Mesenchymal stem cell (in vitro differentiated cells and primary cell): Measurements from ENCODE around the gene DBX1.

ENCODE experiments used
- DNase-seq: peaks from one replicate; pipeline ENCODE4 v3.0.0-alpha.2; 2013
- H2AFZ ChIP-seq: one replicate; pipeline ENCODE4 v1.6.1; 2013; ENCODE audit warnings: low read depth, mild to moderate bottlenecking, control low read depth, inconsistent platforms, low read length, moderate library complexity
- H2AK5ac ChIP-seq: 2 replicates; pipeline ENCODE4 v1.6.1; 2013; ENCODE audit warnings: low read length, moderate library complexity, mild to moderate bottlenecking, inconsistent platforms; ENCODE audit not compliant: severe bottlenecking
- H2BK120ac ChIP-seq: one replicate; pipeline ENCODE4 v1.6.1; 2013; ENCODE audit warnings: low read depth, mild to moderate bottlenecking, inconsistent platforms, low read length, moderate library complexity
- H2BK12ac ChIP-seq, 2 experiments: one replicate each; pipeline ENCODE4 v1.6.1; 2013; ENCODE audit warnings: inconsistent platforms in 2 of 2, low read length in 2 of 2, mild to moderate bottlenecking in 2 of 2, moderate library complexity in 2 of 2, control low read depth in 1 of 2
- H2BK15ac ChIP-seq: one replicate; pipeline ENCODE4 v1.6.1; 2013; ENCODE audit warnings: mild to moderate bottlenecking, low read depth, inconsistent platforms; ENCODE audit not compliant: poor library complexity, severe bottlenecking
- H2BK5ac ChIP-seq: 2 replicates; pipeline ENCODE4 v1.6.1; 2013; ENCODE audit warnings: low read depth, mild to moderate bottlenecking, low read length, control low read depth, inconsistent platforms; ENCODE audit not compliant: poor library complexity, severe bottlenecking
- H3K14ac ChIP-seq, 2 experiments: one replicate each; pipeline ENCODE4 v1.6.1; 2013; ENCODE audit warnings: inconsistent platforms in 2 of 2, low read length in 2 of 2, control low read depth in 1 of 2, mild to moderate bottlenecking in 1 of 2, moderate library complexity in 1 of 2
- H3K18ac ChIP-seq, 2 experiments: one replicate each; pipeline ENCODE4 v1.6.1; 2013; ENCODE audit warnings: inconsistent platforms in 2 of 2, low read length in 2 of 2, control low read depth in 1 of 2, low read depth in 1 of 2, mild to moderate bottlenecking in 1 of 2
- H3K23ac ChIP-seq, 2 experiments: one replicate each; pipeline ENCODE4 v1.6.1; 2013; ENCODE audit warnings: inconsistent platforms in 2 of 2, low read length in 2 of 2, mild to moderate bottlenecking in 2 of 2, moderate library complexity in 2 of 2, control low read depth in 1 of 2
- H3K27ac ChIP-seq: 2 replicates; pipeline ENCODE4 v1.5.1; 2013; ENCODE audit warnings: mild to moderate bottlenecking, moderate library complexity, low read length, control low read depth, inconsistent platforms; ENCODE audit not compliant: poor library complexity, severe bottlenecking
- H3K27me3 ChIP-seq, 2 experiments: 2 replicates each; pipeline versions ENCODE4 v1.6.1 to v1.7.0; 2013; ENCODE audit warnings: low read length in 2 of 2, mild to moderate bottlenecking in 2 of 2, moderate library complexity in 2 of 2, control low read depth in 1 of 2, inconsistent platforms in 1 of 2; ENCODE audit not compliant: control insufficient read depth in 1 of 2, insufficient read depth in 1 of 2
- H3K36me3 ChIP-seq, 2 experiments: 2 replicates each; pipeline versions ENCODE4 v1.6.1 to v1.7.0; 2013; ENCODE audit warnings: low read length in 2 of 2, control low read depth in 1 of 2, inconsistent platforms in 1 of 2, low read depth in 1 of 2, mild to moderate bottlenecking in 1 of 2; ENCODE audit not compliant: insufficient read depth in 2 of 2, control insufficient read depth in 1 of 2
- H3K4ac ChIP-seq, 2 experiments: one replicate each; pipeline ENCODE4 v1.6.1; 2013; ENCODE audit warnings: inconsistent platforms in 2 of 2, low read length in 2 of 2, mild to moderate bottlenecking in 2 of 2, moderate library complexity in 2 of 2, control low read depth in 1 of 2, low read depth in 1 of 2
- H3K4me1 ChIP-seq: 2 replicates; pipeline ENCODE4 v1.6.1; 2013; ENCODE audit warnings: low read depth, low read length, control low read depth; ENCODE audit not compliant: control insufficient read depth, insufficient read depth
- H3K4me2 ChIP-seq: 2 replicates; pipeline ENCODE4 v1.6.1; 2013; ENCODE audit warnings: low read length, mild to moderate bottlenecking, inconsistent platforms; ENCODE audit not compliant: poor library complexity, severe bottlenecking
- H3K4me3 ChIP-seq, 2 experiments: 2 replicates each; pipeline versions ENCODE4 v1.5.1 to v1.7.0; 2013; ENCODE audit warnings: low read length in 2 of 2, mild to moderate bottlenecking in 2 of 2, control low read depth in 1 of 2, low read depth in 1 of 2; ENCODE audit not compliant: insufficient read depth in 1 of 2
- H3K79me1 ChIP-seq: replicated peaks from 2 replicates; pipeline ENCODE4 v1.6.1; 2013; ENCODE audit warnings: mild to moderate bottlenecking, control low read depth, low read length, inconsistent platforms; ENCODE audit not compliant: poor library complexity, severe bottlenecking
- H3K9ac ChIP-seq: 2 replicates; pipeline ENCODE4 v1.7.0; 2013; ENCODE audit warnings: mild to moderate bottlenecking, low read length, moderate library complexity
- H3K9me3 ChIP-seq: 2 replicates; pipeline ENCODE4 v1.7.0; 2013; ENCODE audit warnings: mild to moderate bottlenecking, low read length; ENCODE audit not compliant: control insufficient read depth
- H4K8ac ChIP-seq: one replicate; pipeline ENCODE4 v1.6.1; 2013; ENCODE audit warnings: inconsistent platforms, mild to moderate bottlenecking, low read length, moderate library complexity
- H4K91ac ChIP-seq: one replicate; pipeline ENCODE4 v1.6.1; 2013; ENCODE audit warnings: mild to moderate bottlenecking, low read length, inconsistent platforms
- WGBS: methylation state at CpG from one replicate; pipeline ENCODE4 v1.1.7; 2013; ENCODE audit warnings: mixed read lengths; 5-methylcytosine and 5-hydroxymethylcytosine counted together

Gene DBX1

GRCh38 chr11:20161230-20161918, 1.1 kb upstream of the DBX1 start:
- WGBS = under 1% methylated on average over 29 of the region's 29 CpGs
- DNase-seq = peak; percentile 6
- Histone ChIP-seq H3K27me3 (peaks cover 93 to 97% of the 10 kb centered on the region in 2 experiments), H3K9me3 (peaks cover 8% of the 10 kb centered on the region), H4K91ac (no peak overlapping the region), H3K4me2 (no peak overlapping the region), H3K14ac (no peak overlapping the region), H3K4ac (no peak overlapping the region), H3K4me1 (peaks cover 15% of the 10 kb centered on the region), H3K36me3 (peaks cover 0 to 3% of the 10 kb centered on the region in 2 experiments), H3K23ac (no peak overlapping the region), H3K4me3 (no peak overlapping the region), H3K18ac (no peak overlapping the region), H3K27ac (no peak overlapping the region), H2BK12ac (no peak overlapping the region), H2AFZ (no peak overlapping the region), H4K8ac (no peak overlapping the region), H2AK5ac (no peak overlapping the region), H2BK120ac (no peak overlapping the region), H2BK15ac (no peak overlapping the region), H3K9ac (no peak overlapping the region), H2BK5ac (no peak overlapping the region), H3K79me1 (no peaks in the 10 kb centered on the region)

- Histone ChIP-seq H3K79me1 (no peaks in the 10 kb centered on the region), H3K14ac (no peak overlapping the region), H3K9me3 (peaks cover 7% of the 10 kb centered on the region), H4K8ac (no peak overlapping the region), H2BK12ac (no peak overlapping the region), H3K4ac (no peak overlapping the region), H3K9ac (no peak overlapping the region), H2AK5ac (no peak overlapping the region), H3K4me1 (peaks cover 21% of the 10 kb centered on the region), H3K23ac (no peak overlapping the region), H3K4me2 (no peak overlapping the region), H4K91ac (no peak overlapping the region), H3K4me3 (no peak overlapping the region), H2BK5ac (no peak overlapping the region), H3K27me3 (peaks cover 98 to 99% of the 10 kb centered on the region in 2 experiments), H2BK15ac (no peak overlapping the region), H3K18ac (no peak overlapping the region), H3K36me3 (peaks cover 0 to 3% of the 10 kb centered on the region in 2 experiments), H2AFZ (no peak overlapping the region), H3K27ac (no peak overlapping the region), H2BK120ac (no peak overlapping the region)
- DNase-seq = no peak
- 8% methylated on average over 52 of the region's 65 CpGs for WGBS
Measured at GRCh38 chr11:20159466-20160381, 551 bp downstream of the DBX1 start.

GRCh38 chr11:20158597-20159257, 1.5 kb downstream of the DBX1 start:
- Histone ChIP-seq H3K9ac (no peak overlapping the region), H3K23ac (no peak overlapping the region), H2BK120ac (no peak overlapping the region), H2AK5ac (no peak overlapping the region), H3K27ac (no peak overlapping the region), H2AFZ (no peak overlapping the region), H3K4me2 (no peak overlapping the region), H3K79me1 (no peaks in the 10 kb centered on the region), H3K4ac (no peak overlapping the region), H3K14ac (no peak overlapping the region), H3K18ac (no peak overlapping the region), H2BK15ac (no peak overlapping the region), H2BK5ac (no peak overlapping the region), H4K91ac (no peak overlapping the region), H3K27me3 (peaks cover 90 to 97% of the 10 kb centered on the region in 2 experiments), H4K8ac (no peak overlapping the region), H3K36me3 (peaks cover 0 to 3% of the 10 kb centered on the region in 2 experiments), H3K4me1 (peaks cover 21% of the 10 kb centered on the region), H3K9me3 (peaks cover 7% of the 10 kb centered on the region), H3K4me3 (no peak overlapping the region), H2BK12ac (no peak overlapping the region)
- WGBS = 6% methylated on average over 32 of the region's 33 CpGs
- peak; percentile 73 for DNase-seq

- no peak overlapping the region for H3K4me2 ChIP-seq
- no peak overlapping the region for H2AK5ac ChIP-seq
- H4K91ac ChIP-seq = no peak overlapping the region
- H2BK15ac ChIP-seq = no peak overlapping the region
- no peaks in the 10 kb centered on the region for H3K79me1 ChIP-seq
- 4% methylated on average over 4 of the region's 9 CpGs for WGBS
- H3K4me1 ChIP-seq = peaks cover 13% of the 10 kb centered on the region
- no peak overlapping the region for H3K9ac ChIP-seq
- H2BK5ac ChIP-seq = no peak overlapping the region
- H3K23ac ChIP-seq = no peak overlapping the region
- H3K9me3 ChIP-seq = peaks cover 7% of the 10 kb centered on the region
- no peak overlapping the region for H3K4me3 ChIP-seq
- no peak overlapping the region for H3K18ac ChIP-seq
- no peak overlapping the region for H4K8ac ChIP-seq
- H3K27ac ChIP-seq = no peak overlapping the region
- no peak overlapping the region for H2BK120ac ChIP-seq
- H3K27me3 ChIP-seq = peaks cover 80 to 91% of the 10 kb centered on the region in 2 experiments
- peaks cover 0 to 3% of the 10 kb centered on the region in 2 experiments for H3K36me3 ChIP-seq
- no peak overlapping the region for H3K4ac ChIP-seq
- no peak overlapping the region for H2BK12ac ChIP-seq
- no peak overlapping the region for H3K14ac ChIP-seq
- H2AFZ ChIP-seq = no peak overlapping the region
- DNase-seq = no peak
Measured at GRCh38 chr11:20157728-20158127, 2.5 kb downstream of the DBX1 start.
